ENCODE results near the gene GRM5.

GRM5 gene

GRCh38 chr11:88809126-88809525 is 256.7 kb downstream of the GRM5 start:
- H3K36me3 ChIP-seq (ENCODE audit: control insufficient read depth, insufficient read depth, low read length) = no peaks in the 10 kb centered on the region
- H3K4me1 ChIP-seq (ENCODE audit: control insufficient read depth, insufficient read depth, low read length, poor library complexity, severe bottlenecking) = no peaks in the 10 kb centered on the region
- no peak overlapping the region for H3K4me3 ChIP-seq (ENCODE audit: extremely low read depth, insufficient read depth, low read length, poor library complexity, severe bottlenecking)
- H3K27ac ChIP-seq (ENCODE audit: low read depth, low read length, severe bottlenecking) = no peak overlapping the region
- H3K9me3 ChIP-seq (ENCODE audit: control insufficient read depth, low read length) = no peaks in the 10 kb centered on the region
- no CpG with 5 or more reads among the region's 1 CpG for WGBS, 2 experiments (ENCODE audit: insufficient coverage in 2 of 2)

- H3K9me3 ChIP-seq (ENCODE audit: control insufficient read depth, low read length) = no peaks in the 10 kb centered on the region
- WGBS, 2 experiments (ENCODE audit: insufficient coverage in 2 of 2) = 100% methylated on average over 1 of the region's 1 CpG; no CpG with 5 or more reads in 1 of the 2 experiments
These were observed 258.4 kb downstream of the GRM5 start for GRCh38 chr11:88807349-88807748.

GRCh38 chr11:88806410-88806809 is 259.4 kb downstream of the GRM5 start:
- no peaks in the 10 kb centered on the region for H3K9me3 ChIP-seq (ENCODE audit: control insufficient read depth, low read length)
- no peak overlapping the region for H3K4me3 ChIP-seq (ENCODE audit: extremely low read depth, insufficient read depth, low read length, poor library complexity, severe bottlenecking)
- H3K4me1 ChIP-seq (ENCODE audit: control insufficient read depth, insufficient read depth, low read length, poor library complexity, severe bottlenecking) = no peaks in the 10 kb centered on the region
- no peaks in the 10 kb centered on the region for H3K36me3 ChIP-seq (ENCODE audit: control insufficient read depth, insufficient read depth, low read length)
- no CpG with 5 or more reads among the region's 1 CpG for WGBS, 2 experiments (ENCODE audit: insufficient coverage in 2 of 2)
- no peak overlapping the region for H3K27ac ChIP-seq (ENCODE audit: low read depth, low read length, severe bottlenecking)

More at GRCh38 chr11:88807349-88807748, 258.4 kb downstream of the GRM5 start:
- no peak overlapping the region for H3K4me3 ChIP-seq (ENCODE audit: extremely low read depth, insufficient read depth, low read length, poor library complexity, severe bottlenecking)
- H3K36me3 ChIP-seq (ENCODE audit: control insufficient read depth, insufficient read depth, low read length) = no peaks in the 10 kb centered on the region
- H3K27ac ChIP-seq (ENCODE audit: low read depth, low read length, severe bottlenecking) = no peak overlapping the region
- no peaks in the 10 kb centered on the region for H3K4me1 ChIP-seq (ENCODE audit: control insufficient read depth, insufficient read depth, low read length, poor library complexity, severe bottlenecking)

- Histone ChIP-seq H3K4me3 (ENCODE audit: extremely low read depth, insufficient read depth, low read length, poor library complexity, severe bottlenecking) (no peak overlapping the region), H3K27ac (ENCODE audit: low read depth, low read length, severe bottlenecking) (peak overlapping the region; percentile 37), H3K36me3 (ENCODE audit: control insufficient read depth, insufficient read depth, low read length) (no peaks in the 10 kb centered on the region), H3K9me3 (ENCODE audit: control insufficient read depth, low read length) (no peaks in the 10 kb centered on the region), H3K4me1 (ENCODE audit: control insufficient read depth, insufficient read depth, low read length, poor library complexity, severe bottlenecking) (no peaks in the 10 kb centered on the region)
- 100% methylated on average over 1 to 2 of the region's 2 CpGs for WGBS, 2 experiments (ENCODE audit: insufficient coverage in 2 of 2)
These were observed 264.2 kb downstream of the GRM5 start for GRCh38 chr11:88801484-88802123.

- no peaks in the 10 kb centered on the region for H3K36me3 ChIP-seq (ENCODE audit: control insufficient read depth, insufficient read depth, low read length)
- H3K9me3 ChIP-seq (ENCODE audit: control insufficient read depth, low read length) = no peaks in the 10 kb centered on the region
- no CpG with 5 or more reads among the region's 1 CpG for WGBS, 2 experiments (ENCODE audit: insufficient coverage in 2 of 2)
- H3K27ac ChIP-seq (ENCODE audit: low read depth, low read length, severe bottlenecking) = no peak overlapping the region
- no peaks in the 10 kb centered on the region for H3K4me1 ChIP-seq (ENCODE audit: control insufficient read depth, insufficient read depth, low read length, poor library complexity, severe bottlenecking)
- H3K4me3 ChIP-seq (ENCODE audit: extremely low read depth, insufficient read depth, low read length, poor library complexity, severe bottlenecking) = no peak overlapping the region
These were observed 265.8 kb downstream of the GRM5 start for GRCh38 chr11:88799771-88800500.

- no peak overlapping the region for H3K27ac ChIP-seq (ENCODE audit: low read depth, low read length, severe bottlenecking)
- H3K9me3 ChIP-seq (ENCODE audit: control insufficient read depth, low read length) = no peaks in the 10 kb centered on the region
- no peaks in the 10 kb centered on the region for H3K36me3 ChIP-seq (ENCODE audit: control insufficient read depth, insufficient read depth, low read length)
- no peak overlapping the region for H3K4me3 ChIP-seq (ENCODE audit: extremely low read depth, insufficient read depth, low read length, poor library complexity, severe bottlenecking)
- H3K4me1 ChIP-seq (ENCODE audit: control insufficient read depth, insufficient read depth, low read length, poor library complexity, severe bottlenecking) = no peaks in the 10 kb centered on the region
These were observed 275.6 kb downstream of the GRM5 start for GRCh38 chr11:88790182-88790581.

GRCh38 chr11:88779577-88779976 is 286.2 kb downstream of the GRM5 start:
- H3K27ac ChIP-seq (ENCODE audit: low read depth, low read length, severe bottlenecking) = no peak overlapping the region
- H3K9me3 ChIP-seq (ENCODE audit: control insufficient read depth, low read length) = no peaks in the 10 kb centered on the region
- no peaks in the 10 kb centered on the region for H3K36me3 ChIP-seq (ENCODE audit: control insufficient read depth, insufficient read depth, low read length)
- 91 to 92% methylated on average over 4 of the region's 4 CpGs for WGBS, 2 experiments (ENCODE audit: insufficient coverage in 2 of 2)
- H3K4me1 ChIP-seq (ENCODE audit: control insufficient read depth, insufficient read depth, low read length, poor library complexity, severe bottlenecking) = no peaks in the 10 kb centered on the region
- no peak overlapping the region for H3K4me3 ChIP-seq (ENCODE audit: extremely low read depth, insufficient read depth, low read length, poor library complexity, severe bottlenecking)

- H3K4me1 ChIP-seq (ENCODE audit: control insufficient read depth, insufficient read depth, low read length, poor library complexity, severe bottlenecking) = no peaks in the 10 kb centered on the region
- WGBS, 2 experiments (ENCODE audit: insufficient coverage in 2 of 2) = 51 to 67% methylated on average over 1 to 3 of the region's 3 CpGs
- no peaks in the 10 kb centered on the region for H3K36me3 ChIP-seq (ENCODE audit: control insufficient read depth, insufficient read depth, low read length)
- no peak overlapping the region for H3K4me3 ChIP-seq (ENCODE audit: extremely low read depth, insufficient read depth, low read length, poor library complexity, severe bottlenecking)
- no peaks in the 10 kb centered on the region for H3K9me3 ChIP-seq (ENCODE audit: control insufficient read depth, low read length)
- no peak overlapping the region for H3K27ac ChIP-seq (ENCODE audit: low read depth, low read length, severe bottlenecking)
These were observed 295.2 kb downstream of the GRM5 start for GRCh38 chr11:88770475-88771079.

GRCh38 chr11:88744140-88744539 is 321.6 kb downstream of the GRM5 start:
- Histone ChIP-seq H3K4me3 (ENCODE audit: extremely low read depth, insufficient read depth, low read length, poor library complexity, severe bottlenecking) (no peak overlapping the region), H3K27ac (ENCODE audit: low read depth, low read length, severe bottlenecking) (no peak overlapping the region), H3K9me3 (ENCODE audit: control insufficient read depth, low read length) (no peaks in the 10 kb centered on the region), H3K4me1 (ENCODE audit: control insufficient read depth, insufficient read depth, low read length, poor library complexity, severe bottlenecking) (no peaks in the 10 kb centered on the region), H3K36me3 (ENCODE audit: control insufficient read depth, insufficient read depth, low read length) (no peaks in the 10 kb centered on the region)
- WGBS, 2 experiments (ENCODE audit: insufficient coverage in 2 of 2) = no CpG with 5 or more reads among the region's 4 CpGs

GRCh38 chr11:88739524-88739923 is 326.3 kb downstream of the GRM5 start:
- Histone ChIP-seq H3K9me3 (ENCODE audit: control insufficient read depth, low read length) (no peaks in the 10 kb centered on the region), H3K4me3 (ENCODE audit: extremely low read depth, insufficient read depth, low read length, poor library complexity, severe bottlenecking) (no peak overlapping the region), H3K4me1 (ENCODE audit: control insufficient read depth, insufficient read depth, low read length, poor library complexity, severe bottlenecking) (no peaks in the 10 kb centered on the region), H3K36me3 (ENCODE audit: control insufficient read depth, insufficient read depth, low read length) (no peaks in the 10 kb centered on the region), H3K27ac (ENCODE audit: low read depth, low read length, severe bottlenecking) (no peak overlapping the region)
- WGBS, 2 experiments (ENCODE audit: insufficient coverage in 2 of 2) = 90 to 93% methylated on average over 3 to 7 of the region's 8 CpGs

GRCh38 chr11:88709567-88709966 is 356.2 kb downstream of the GRM5 start:
- Histone ChIP-seq H3K36me3 (ENCODE audit: control insufficient read depth, insufficient read depth, low read length) (no peaks in the 10 kb centered on the region), H3K27ac (ENCODE audit: low read depth, low read length, severe bottlenecking) (no peak overlapping the region), H3K9me3 (ENCODE audit: control insufficient read depth, low read length) (no peaks in the 10 kb centered on the region), H3K4me1 (ENCODE audit: control insufficient read depth, insufficient read depth, low read length, poor library complexity, severe bottlenecking) (no peaks in the 10 kb centered on the region), H3K4me3 (ENCODE audit: extremely low read depth, insufficient read depth, low read length, poor library complexity, severe bottlenecking) (no peak overlapping the region)
- WGBS, 2 experiments (ENCODE audit: insufficient coverage in 2 of 2) = no CpG with 5 or more reads among the region's 1 CpG
